MM.1S (cell line): ENCODE measurements around the gene BRF1.

Experiments used
- DNase-seq: peaks from one replicate; pipeline ENCODE4 v3.0.0-alpha.2; 2015
- H2AFZ ChIP-seq: fragments of 300-600 bp; sonication (generic); 2 replicates; pipeline ENCODE4 v1.6.0; 2016; ENCODE audit warnings: antibody characterized with exemption, low read length
- H3F3A ChIP-seq: fragments of 300-600 bp; sonication (generic); 2 replicates; pipeline ENCODE4 v1.6.1; 2016; ENCODE audit warnings: mild to moderate bottlenecking, antibody characterized with exemption, low read length, moderate library complexity, mixed read lengths; ENCODE audit not compliant: insufficient read depth
- H3K27ac ChIP-seq: fragments of 300-600 bp; sonication (generic); 2 replicates; pipeline ENCODE4 v1.5.1; 2016; ENCODE audit warnings: mild to moderate bottlenecking, low read length
- H3K27me3 ChIP-seq: fragments of 300-600 bp; sonication (generic); replicated peaks from 2 replicates; pipeline ENCODE4 v1.6.0; 2016; ENCODE audit warnings: low read length; ENCODE audit not compliant: insufficient read depth
- H3K36me3 ChIP-seq: fragments of 300-600 bp; sonication (generic); replicated peaks from 2 replicates; pipeline ENCODE4 v1.6.1; 2016; ENCODE audit warnings: mild to moderate bottlenecking, low read length, mixed read lengths; ENCODE audit not compliant: insufficient read depth
- H3K4me1 ChIP-seq: fragments of 300-600 bp; sonication (generic); 2 replicates; pipeline ENCODE4 v1.6.1; 2016; ENCODE audit warnings: low read length, mixed read lengths
- H3K4me2 ChIP-seq: fragments of 300-600 bp; sonication (generic); 2 replicates; pipeline ENCODE4 v1.6.0; 2016; ENCODE audit warnings: low read depth, low read length
- H3K4me3 ChIP-seq: fragments of 300-600 bp; sonication (generic); 2 replicates; pipeline ENCODE4 v1.5.1; 2016; ENCODE audit warnings: low read length, mixed read lengths
- H3K79me2 ChIP-seq: fragments of 300-600 bp; sonication (generic); 2 replicates; pipeline ENCODE4 v1.6.1; 2016; ENCODE audit warnings: mixed run types, low read length, mixed read lengths
- H3K9ac ChIP-seq: fragments of 300-600 bp; sonication (generic); 2 replicates; pipeline ENCODE4 v1.6.1; 2016; ENCODE audit warnings: low read length, mixed read lengths
- H3K9me2 ChIP-seq: fragments of 300-600 bp; sonication (generic); replicated peaks from 2 replicates; pipeline ENCODE4 v1.6.1; 2016; ENCODE audit warnings: mild to moderate bottlenecking, low read length, mixed read lengths; ENCODE audit not compliant: insufficient read depth
- H3K9me3 ChIP-seq: fragments of 300-600 bp; sonication (generic); replicated peaks from 2 replicates; pipeline ENCODE4 v1.6.1; 2016; ENCODE audit warnings: mild to moderate bottlenecking, low read length, mixed read lengths; ENCODE audit not compliant: insufficient read depth
- H4K20me1 ChIP-seq: fragments of 300-600 bp; sonication (generic); 2 replicates; pipeline ENCODE4 v1.6.1; 2016; ENCODE audit warnings: mild to moderate bottlenecking, low read length, moderate library complexity, mixed read lengths; ENCODE audit not compliant: insufficient read depth
- CTCF ChIP-seq: fragments of 300-600 bp; sonication (generic); IDR thresholded peaks from 2 replicates; pipeline ENCODE4 v1.5.1; 2016; ENCODE audit warnings: antibody characterized with exemption, low read length, mixed read lengths
- EZH2 ChIP-seq: fragments of 300-600 bp; sonication (generic); optimal IDR thresholded peaks from 2 replicates; pipeline ENCODE3; 2017; ENCODE audit warnings: low read depth, mild to moderate bottlenecking, antibody characterized with exemption, low read length, mixed read lengths
- EZH2phosphoT487 ChIP-seq: fragments of 300-600 bp; sonication (generic); IDR thresholded peaks from 2 replicates; pipeline ENCODE4 v1.6.1; 2018; ENCODE audit warnings: antibody characterized with exemption, low read length

Gene BRF1

DNA sequence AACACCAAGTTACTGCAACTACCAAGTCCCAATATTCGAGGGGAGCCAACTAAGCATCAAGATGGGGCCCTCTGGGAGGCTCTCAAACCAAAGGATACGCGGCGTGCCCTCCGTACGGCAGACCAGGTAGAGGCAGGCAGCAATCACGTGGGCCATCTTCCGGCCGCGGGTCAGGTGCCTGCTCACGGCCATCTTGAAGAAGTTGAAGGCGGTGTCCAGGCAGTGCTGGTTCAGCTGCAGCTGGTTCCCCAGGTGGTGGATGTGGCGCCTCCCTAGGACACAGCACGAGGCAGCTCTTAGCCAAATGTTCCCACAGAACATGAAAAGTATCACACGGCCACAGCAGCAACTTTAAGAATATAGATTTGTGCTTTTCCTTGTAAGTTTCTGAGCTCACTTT is 28.2 kb downstream of the BRF1 start:
- DNase-seq = no peak
- H3F3A ChIP-seq = no peaks in the 10 kb centered on the region
- no peaks in the 10 kb centered on the region for H3K36me3 ChIP-seq
- H3K27me3 ChIP-seq = no peaks in the 10 kb centered on the region
- TF ChIP-seq CTCF (no peak), EZH2phosphoT487 (no peak), EZH2 (no peak)
- H3K4me3 ChIP-seq = no peak overlapping the region
- no peak overlapping the region for H2AFZ ChIP-seq
- no peak overlapping the region for H3K9ac ChIP-seq
- no peaks in the 10 kb centered on the region for H3K9me3 ChIP-seq
- H3K79me2 ChIP-seq = no peaks in the 10 kb centered on the region
- no peaks in the 10 kb centered on the region for H3K4me1 ChIP-seq
- no peak overlapping the region for H3K4me2 ChIP-seq
- H3K9me2 ChIP-seq = no peaks in the 10 kb centered on the region
- H3K27ac ChIP-seq = no peak overlapping the region
- no peaks in the 10 kb centered on the region for H4K20me1 ChIP-seq

DNA sequence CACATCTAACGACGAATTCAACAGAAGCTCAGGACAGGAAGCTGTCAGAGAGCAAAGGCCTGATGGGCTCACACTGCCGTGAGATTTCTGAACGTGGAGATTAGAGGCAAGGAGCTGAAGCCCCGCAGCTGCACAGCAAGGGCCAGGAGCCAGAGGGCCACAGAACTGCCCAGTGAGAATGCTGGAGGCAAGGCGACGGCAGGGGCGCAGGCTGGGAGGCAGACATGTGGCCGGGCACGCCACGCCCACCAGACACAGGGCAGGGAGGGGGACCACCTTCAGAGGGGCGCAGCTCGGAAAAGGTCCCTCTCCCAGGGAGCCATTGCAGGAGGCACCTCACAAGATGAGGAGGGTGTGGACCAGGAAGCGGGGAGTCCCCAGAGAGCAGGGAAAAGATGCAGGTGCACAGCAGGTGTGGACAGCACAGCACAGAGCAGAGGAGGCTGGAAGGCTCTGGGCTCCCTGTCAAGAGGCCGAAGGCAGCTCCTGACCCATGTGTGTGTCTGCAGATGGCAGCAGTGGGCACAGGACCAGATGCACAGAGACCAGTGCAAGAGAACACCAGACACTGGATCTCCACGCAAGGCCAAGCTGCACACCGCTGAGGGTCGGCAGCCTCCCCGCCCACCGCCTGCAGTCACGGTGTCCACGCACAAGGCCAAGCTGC is 29.4 kb downstream of the BRF1 start:
- Histone ChIP-seq H3K9me3 (no peaks in the 10 kb centered on the region), H3K27ac (no peak overlapping the region), H3K9ac (no peak overlapping the region), H2AFZ (no peak overlapping the region), H3K4me2 (no peak overlapping the region), H3K36me3 (no peaks in the 10 kb centered on the region), H3K4me3 (no peak overlapping the region), H3K9me2 (no peaks in the 10 kb centered on the region), H4K20me1 (no peaks in the 10 kb centered on the region), H3K79me2 (no peaks in the 10 kb centered on the region), H3F3A (no peaks in the 10 kb centered on the region), H3K4me1 (no peaks in the 10 kb centered on the region), H3K27me3 (no peaks in the 10 kb centered on the region)
- no peak for DNase-seq
- no peak for TF ChIP-seq CTCF
- no peak for TF ChIP-seq EZH2
- no peak for TF ChIP-seq EZH2phosphoT487

DNA sequence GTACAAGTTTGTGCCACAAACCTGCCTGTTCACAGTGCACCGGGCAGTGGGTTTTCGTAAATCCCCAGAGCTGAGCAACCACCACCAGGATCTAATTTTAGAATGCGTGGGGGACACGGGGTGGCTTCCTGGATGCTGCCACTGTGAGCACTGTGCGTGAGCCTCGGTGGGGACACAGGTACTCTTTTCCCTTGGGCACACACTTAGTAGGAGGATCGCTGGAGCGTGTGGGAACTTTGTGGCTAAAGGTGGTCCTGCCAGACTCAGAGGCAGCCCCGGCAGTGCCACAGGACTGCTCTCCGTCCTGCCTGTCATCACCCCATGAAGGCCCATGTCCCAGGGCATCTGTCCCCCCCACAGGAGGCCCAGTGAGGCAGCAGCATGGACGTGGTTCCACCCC is 31.4 kb downstream of the BRF1 start:
- H3K36me3 ChIP-seq = no peaks in the 10 kb centered on the region
- no peak overlapping the region for H3K4me2 ChIP-seq

More for the DNA sequence above, 31.4 kb downstream of the BRF1 start:
- Histone ChIP-seq H3K79me2 (no peaks in the 10 kb centered on the region), H3K4me1 (no peaks in the 10 kb centered on the region), H3F3A (no peaks in the 10 kb centered on the region), H3K4me3 (no peak overlapping the region), H4K20me1 (no peaks in the 10 kb centered on the region), H3K9me3 (no peaks in the 10 kb centered on the region), H3K9ac (no peak overlapping the region), H3K27ac (no peak overlapping the region), H2AFZ (no peak overlapping the region), H3K9me2 (no peaks in the 10 kb centered on the region), H3K27me3 (no peaks in the 10 kb centered on the region)
- TF ChIP-seq EZH2phosphoT487 = no peak
- no peak for TF ChIP-seq CTCF
- DNase-seq = no peak
